Hematopoietic multipotent progenitor cell treated with erythropoietin and hydrocortisone succinate and interleukin-3 and kit ligand, for 15 days (in vitro differentiated cells): ENCODE results near the gene PLCXD1.
"Not testable (repeated sequence)": the region's sequence is repeated elsewhere in the genome, so short reads cannot be mapped to it uniquely, and the experiment has no call there.

Experiments used
- DNase-seq: peaks from one replicate; pipeline ENCODE4 v3.0.0-alpha.2; 2015; ENCODE audit warnings: low spot score

Gene PLCXD1

DNA sequence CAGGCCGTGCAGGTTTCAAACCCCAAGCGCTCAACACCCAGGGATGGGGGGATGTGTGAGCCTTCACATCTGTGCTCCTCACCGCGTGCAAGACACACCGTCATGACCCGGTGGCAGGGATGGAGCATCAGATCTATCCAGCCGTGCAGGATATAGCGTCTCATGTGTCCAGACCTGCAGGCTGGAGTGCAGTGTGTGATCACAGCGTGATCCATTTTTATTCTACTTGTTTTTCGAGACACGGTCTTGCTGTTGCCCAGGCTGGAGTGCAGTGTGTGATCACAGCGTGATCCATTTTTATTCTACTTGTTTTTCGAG is 70.1 kb downstream of the PLCXD1 start:
- DNase-seq = not testable (repeated sequence)

- no peak for DNase-seq
Observed at GRCh38 chrX:351736-352135, 70.6 kb downstream of the PLCXD1 start.

GRCh38 chrX:352181-352580 is 71.0 kb downstream of the PLCXD1 start:
- no peak for DNase-seq

GRCh38 chrX:352582-353314 is 71.6 kb downstream of the PLCXD1 start:
- no peak for DNase-seq
